Hippocampal formation (tissue), 2 donors: ENCODE results near the gene DGLUCY.
"Not testable (repeated sequence)": the region's sequence is repeated elsewhere in the genome, so short reads cannot be mapped to it uniquely, and the experiment has no call there.

ENCODE experiments used
- DNase-seq, 2 donors: peaks; one replicate each; lab custom pipeline; 2025; lab: John Stamatoyannopoulos, UW

Gene DGLUCY

GRCh38 chr14:91138511-91139359 lies 24.9 kb downstream of the DGLUCY start:
- no peak for DNase-seq

- no peak for DNase-seq
These were observed 25.9 kb downstream of the DGLUCY start for GRCh38 chr14:91139776-91140175.

- DNase-seq = no peak
These were observed 26.8 kb downstream of the DGLUCY start for GRCh38 chr14:91140672-91141071.

GRCh38 chr14:91142214-91142668 lies 28.4 kb downstream of the DGLUCY start:
- DNase-seq = no peak

- no peak for DNase-seq
These were observed 30.0 kb downstream of the DGLUCY start for GRCh38 chr14:91143862-91144261.

GRCh38 chr14:91144425-91145145 lies 30.7 kb downstream of the DGLUCY start:
- no peak for DNase-seq

- no peak for DNase-seq
These were observed 31.7 kb downstream of the DGLUCY start for GRCh38 chr14:91145391-91146160.

- DNase-seq = peak in 1 of 2 donors; percentile 60
These were observed 32.8 kb downstream of the DGLUCY start for GRCh38 chr14:91146661-91147060.

GRCh38 chr14:91149462-91149861 lies 35.6 kb downstream of the DGLUCY start:
- peak in 1 of 2 donors; percentile 30 for DNase-seq

GRCh38 chr14:91152499-91152898 lies 38.6 kb downstream of the DGLUCY start:
- DNase-seq = no peak

- no peak for DNase-seq
These were observed 39.5 kb downstream of the DGLUCY start for GRCh38 chr14:91153360-91153759.

GRCh38 chr14:91154851-91155625 lies 41.2 kb downstream of the DGLUCY start:
- DNase-seq = no peak

GRCh38 chr14:91155626-91156089 lies 41.8 kb downstream of the DGLUCY start:
- no peak for DNase-seq

- not testable (repeated sequence) for DNase-seq
These were observed 42.3 kb downstream of the DGLUCY start for GRCh38 chr14:91156142-91156666.

GRCh38 chr14:91156877-91157276 lies 43.0 kb downstream of the DGLUCY start:
- DNase-seq = not testable (repeated sequence)

- DNase-seq = no peak
These were observed 44.4 kb downstream of the DGLUCY start for GRCh38 chr14:91158091-91158790.

GRCh38 chr14:91159182-91159581 lies 45.3 kb downstream of the DGLUCY start:
- no peak for DNase-seq

- no peak for DNase-seq
These were observed 46.0 kb downstream of the DGLUCY start for GRCh38 chr14:91159906-91160305.

GRCh38 chr14:91163316-91163715 lies 49.4 kb downstream of the DGLUCY start:
- peak in 1 of 2 donors; percentile 17 for DNase-seq

- no peak for DNase-seq
These were observed 50.8 kb downstream of the DGLUCY start for GRCh38 chr14:91164676-91165075.
